Ishikawa (cell line): ENCODE data around the gene RAB40C.

ENCODE experiments used
- CEBPB ChIP-seq: IDR thresholded peaks from 2 replicates; pipeline ENCODE4 v1.6.1; 2012
- CREB1 ChIP-seq: IDR thresholded peaks from 2 replicates; pipeline ENCODE4 v1.6.1; 2012; ENCODE audit warnings: low read depth
- EGR1 ChIP-seq: IDR thresholded peaks from 2 replicates; pipeline ENCODE4 v1.6.1; 2012
- EP300 ChIP-seq: IDR thresholded peaks from 2 replicates; pipeline ENCODE4 v1.6.1; 2012; ENCODE audit warnings: borderline replicate concordance
- FOXM1 ChIP-seq: IDR thresholded peaks from 2 replicates; pipeline ENCODE4 v1.6.1; 2012; ENCODE audit warnings: low read depth, borderline replicate concordance
- MAX ChIP-seq: IDR thresholded peaks from 2 replicates; pipeline ENCODE4 v1.6.1; 2012
- NFIC ChIP-seq: IDR thresholded peaks from 2 replicates; pipeline ENCODE4 v1.6.1; 2012
- RAD21 ChIP-seq: IDR thresholded peaks from 2 replicates; pipeline ENCODE4 v1.6.1; 2012; ENCODE audit warnings: low read depth
- REST ChIP-seq: IDR thresholded peaks from 2 replicates; pipeline ENCODE4 v1.6.1; 2012; ENCODE audit warnings: low read depth, mild to moderate bottlenecking
- TAF1 ChIP-seq: IDR thresholded peaks from 2 replicates; pipeline ENCODE4 v1.6.1; 2012; ENCODE audit warnings: low read depth, mild to moderate bottlenecking
- TCF12 ChIP-seq: IDR thresholded peaks from 2 replicates; pipeline ENCODE4 v1.6.1; 2012; ENCODE audit warnings: low read depth
- TEAD4 ChIP-seq: IDR thresholded peaks from 2 replicates; pipeline ENCODE4 v1.6.1; 2012
- USF1 ChIP-seq: IDR thresholded peaks from 2 replicates; pipeline ENCODE4 v1.6.1; 2012
- YY1 ChIP-seq: IDR thresholded peaks from 2 replicates; pipeline ENCODE4 v1.6.1; 2012; ENCODE audit warnings: low read depth
- ZBTB7A ChIP-seq: IDR thresholded peaks from 2 replicates; pipeline ENCODE4 v1.6.1; 2012; ENCODE audit warnings: low read depth

Gene RAB40C

GRCh38 chr16:651844-652243, 62.0 kb downstream of the RAB40C start:
- TF ChIP-seq TCF12 (no peak), EGR1 (no peak), TAF1 (no peak), MAX (no peak), RAD21 (no peak), CEBPB (no peak), ZBTB7A (no peak), FOXM1 (no peak), EP300 (no peak), REST (no peak), USF1 (no peak), YY1 (no peak), NFIC (no peak), TEAD4 (no peak), CREB1 (no peak)

GRCh38 chr16:652454-653305, 62.8 kb downstream of the RAB40C start:
- TF ChIP-seq TEAD4 (no peak), MAX (no peak), REST (no peak), EGR1 (no peak), TCF12 (no peak), NFIC (no peak), EP300 (no peak), USF1 (no peak), CREB1 (no peak), YY1 (no peak), ZBTB7A (no peak), RAD21 (no peak), TAF1 (no peak), FOXM1 (no peak), CEBPB (no peak)

GRCh38 chr16:654034-654433, 64.2 kb downstream of the RAB40C start:
- no peak for TF ChIP-seq FOXM1

- TF ChIP-seq ZBTB7A (no peak), EGR1 (no peak), RAD21 (no peak), MAX (no peak), CEBPB (no peak), TCF12 (no peak), CREB1 (no peak), TAF1 (no peak), NFIC (no peak), USF1 (no peak), FOXM1 (no peak), TEAD4 (no peak), REST (no peak), EP300 (no peak), YY1 (no peak)
These were observed 67.6 kb downstream of the RAB40C start for GRCh38 chr16:657487-657886.
